ENCODE data around the gene SLX4IP.

SLX4IP gene

DNA sequence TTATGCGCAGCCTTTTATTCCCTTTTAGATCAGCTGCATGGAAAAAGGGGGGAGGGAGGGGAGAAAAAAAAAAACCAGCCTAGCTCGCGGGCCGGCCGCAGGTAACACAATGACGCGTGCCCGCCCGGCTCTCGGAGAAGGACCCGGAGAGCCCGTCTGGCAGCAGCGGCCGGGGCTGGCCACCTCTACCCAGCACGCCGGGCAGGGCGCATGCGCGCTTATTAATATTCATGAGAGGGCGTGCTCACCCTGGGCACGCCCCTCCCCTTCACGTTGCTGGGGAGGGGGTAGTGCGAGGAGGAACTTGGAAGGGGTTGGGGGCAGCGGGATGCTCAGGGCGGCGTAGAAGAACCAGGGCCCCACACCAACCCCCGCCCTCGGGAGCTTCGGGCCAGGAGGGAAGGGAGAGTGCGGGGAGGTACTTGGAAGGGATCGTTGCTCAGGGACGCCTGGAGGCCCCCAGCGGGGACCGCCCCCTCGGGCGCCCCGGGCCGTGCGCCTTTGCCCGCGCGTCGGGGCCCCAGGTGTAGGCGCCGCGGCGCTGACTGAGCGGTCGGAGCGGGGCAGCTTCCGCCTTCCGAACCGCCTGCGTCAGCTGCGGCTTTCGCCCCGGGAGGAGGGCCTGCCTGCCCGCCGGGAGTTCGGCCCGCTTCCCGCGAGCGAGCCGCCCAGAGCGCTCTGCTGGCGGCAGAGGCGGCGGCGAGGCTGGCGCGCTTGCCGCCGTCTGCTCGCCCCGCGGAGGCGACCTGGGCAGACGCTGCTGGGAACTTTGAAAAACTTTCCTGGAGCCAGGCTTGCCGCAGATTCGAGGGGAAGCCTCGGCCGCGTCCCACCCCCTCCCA lies 239.0 kb downstream of the SLX4IP start, which contains the start of gene JAG1 (continued):
- TF ChIP-seq, protein P1, sequence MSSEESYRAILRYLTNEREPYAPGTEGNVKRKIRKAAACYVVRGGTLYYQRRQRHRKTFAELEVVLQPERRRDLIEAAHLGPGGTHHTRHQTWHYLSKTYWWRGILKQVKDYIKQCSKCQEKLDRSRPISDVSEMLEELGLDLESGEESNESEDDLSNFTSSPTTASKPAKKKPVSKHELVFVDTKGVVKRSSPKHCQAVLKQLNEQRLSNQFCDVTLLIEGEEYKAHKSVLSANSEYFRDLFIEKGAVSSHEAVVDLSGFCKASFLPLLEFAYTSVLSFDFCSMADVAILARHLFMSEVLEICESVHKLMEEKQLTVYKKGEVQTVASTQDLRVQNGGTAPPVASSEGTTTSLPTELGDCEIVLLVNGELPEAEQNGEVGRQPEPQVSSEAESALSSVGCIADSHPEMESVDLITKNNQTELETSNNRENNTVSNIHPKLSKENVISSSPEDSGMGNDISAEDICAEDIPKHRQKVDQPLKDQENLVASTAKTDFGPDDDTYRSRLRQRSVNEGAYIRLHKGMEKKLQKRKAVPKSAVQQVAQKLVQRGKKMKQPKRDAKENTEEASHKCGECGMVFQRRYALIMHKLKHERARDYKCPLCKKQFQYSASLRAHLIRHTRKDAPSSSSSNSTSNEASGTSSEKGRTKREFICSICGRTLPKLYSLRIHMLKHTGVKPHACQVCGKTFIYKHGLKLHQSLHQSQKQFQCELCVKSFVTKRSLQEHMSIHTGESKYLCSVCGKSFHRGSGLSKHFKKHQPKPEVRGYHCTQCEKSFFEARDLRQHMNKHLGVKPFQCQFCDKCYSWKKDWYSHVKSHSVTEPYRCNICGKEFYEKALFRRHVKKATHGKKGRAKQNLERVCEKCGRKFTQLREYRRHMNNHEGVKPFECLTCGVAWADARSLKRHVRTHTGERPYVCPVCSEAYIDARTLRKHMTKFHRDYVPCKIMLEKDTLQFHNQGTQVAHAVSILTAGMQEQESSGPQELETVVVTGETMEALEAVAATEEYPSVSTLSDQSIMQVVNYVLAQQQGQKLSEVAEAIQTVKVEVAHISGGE (tag by site-specific recombination; conservative IDR thresholded peaks at IDR 0.05; ENCODE audit: low read depth) = peak; percentile 23; the same call in 1 of the 2 replicates
- TF ChIP-seq, protein P2, sequence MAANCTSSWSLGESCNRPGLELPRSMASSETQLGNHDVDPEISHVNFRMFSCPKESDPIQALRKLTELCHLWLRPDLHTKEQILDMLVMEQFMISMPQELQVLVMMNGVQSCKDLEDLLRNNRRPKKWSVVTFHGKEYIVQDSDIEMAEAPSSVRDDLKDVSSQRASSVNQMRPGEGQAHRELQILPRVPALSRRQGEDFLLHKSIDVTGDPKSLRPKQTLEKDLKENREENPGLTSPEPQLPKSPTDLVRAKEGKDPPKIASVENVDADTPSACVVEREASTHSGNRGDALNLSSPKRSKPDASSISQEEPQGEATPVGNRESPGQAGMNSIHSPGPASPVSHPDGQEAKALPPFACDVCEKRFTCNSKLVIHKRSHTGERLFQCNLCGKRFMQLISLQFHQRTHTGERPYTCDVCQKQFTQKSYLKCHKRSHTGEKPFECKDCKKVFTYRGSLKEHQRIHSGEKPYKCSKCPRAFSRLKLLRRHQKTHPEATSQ (tag by site-specific recombination; IDR thresholded peaks at IDR 0.05) = no peak
- TF ChIP-seq, protein P3, sequence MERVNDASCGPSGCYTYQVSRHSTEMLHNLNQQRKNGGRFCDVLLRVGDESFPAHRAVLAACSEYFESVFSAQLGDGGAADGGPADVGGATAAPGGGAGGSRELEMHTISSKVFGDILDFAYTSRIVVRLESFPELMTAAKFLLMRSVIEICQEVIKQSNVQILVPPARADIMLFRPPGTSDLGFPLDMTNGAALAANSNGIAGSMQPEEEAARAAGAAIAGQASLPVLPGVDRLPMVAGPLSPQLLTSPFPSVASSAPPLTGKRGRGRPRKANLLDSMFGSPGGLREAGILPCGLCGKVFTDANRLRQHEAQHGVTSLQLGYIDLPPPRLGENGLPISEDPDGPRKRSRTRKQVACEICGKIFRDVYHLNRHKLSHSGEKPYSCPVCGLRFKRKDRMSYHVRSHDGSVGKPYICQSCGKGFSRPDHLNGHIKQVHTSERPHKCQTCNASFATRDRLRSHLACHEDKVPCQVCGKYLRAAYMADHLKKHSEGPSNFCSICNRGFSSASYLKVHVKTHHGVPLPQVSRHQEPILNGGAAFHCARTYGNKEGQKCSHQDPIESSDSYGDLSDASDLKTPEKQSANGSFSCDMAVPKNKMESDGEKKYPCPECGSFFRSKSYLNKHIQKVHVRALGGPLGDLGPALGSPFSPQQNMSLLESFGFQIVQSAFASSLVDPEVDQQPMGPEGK (tag by site-specific recombination; IDR thresholded peaks at IDR 0.05) = peak; percentile 90
- TF ChIP-seq, protein P4, sequence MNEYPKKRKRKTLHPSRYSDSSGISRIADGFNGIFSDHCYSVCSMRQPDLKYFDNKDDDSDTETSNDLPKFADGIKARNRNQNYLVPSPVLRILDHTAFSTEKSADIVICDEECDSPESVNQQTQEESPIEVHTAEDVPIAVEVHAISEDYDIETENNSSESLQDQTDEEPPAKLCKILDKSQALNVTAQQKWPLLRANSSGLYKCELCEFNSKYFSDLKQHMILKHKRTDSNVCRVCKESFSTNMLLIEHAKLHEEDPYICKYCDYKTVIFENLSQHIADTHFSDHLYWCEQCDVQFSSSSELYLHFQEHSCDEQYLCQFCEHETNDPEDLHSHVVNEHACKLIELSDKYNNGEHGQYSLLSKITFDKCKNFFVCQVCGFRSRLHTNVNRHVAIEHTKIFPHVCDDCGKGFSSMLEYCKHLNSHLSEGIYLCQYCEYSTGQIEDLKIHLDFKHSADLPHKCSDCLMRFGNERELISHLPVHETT (tag by site-specific recombination; IDR thresholded peaks at IDR 0.05) = no peak
- TF ChIP-seq ZNF837 (tag by site-specific recombination; IDR thresholded peaks at IDR 0.05) (no peak), KLF16 (tag by site-specific recombination; IDR thresholded peaks at IDR 0.05) (no peak), GLIS2 (tag by site-specific recombination; IDR thresholded peaks at IDR 0.05) (peak; percentile 97), ZNF335 (tag by site-specific recombination; conservative IDR thresholded peaks at IDR 0.05) (peak; percentile 12), ZNF529 (tag by site-specific recombination; IDR thresholded peaks at IDR 0.05; ENCODE audit: insufficient replicate concordance) (no peak), ZBTB48 (tag by site-specific recombination; IDR thresholded peaks at IDR 0.05) (peak; percentile 80), ZNF138 (tag by site-specific recombination; IDR thresholded peaks at IDR 0.05; ENCODE audit: borderline replicate concordance) (no peak), ZBTB20 (tag by site-specific recombination; IDR thresholded peaks at IDR 0.05) (peak; percentile 91), GLIS1 (tag by site-specific recombination; IDR thresholded peaks at IDR 0.05) (peak; percentile 80), KLF8 (tag by site-specific recombination; IDR thresholded peaks at IDR 0.05) (peak; percentile 52; the same call in 1 of the 2 replicates), MZF1 (tag by site-specific recombination; IDR thresholded peaks at IDR 0.05; ENCODE audit: borderline replicate concordance) (0 out of 2 replicates have a peak, but pooled peaks have one; percentile 23), ZNF121 (tag by site-specific recombination; IDR thresholded peaks at IDR 0.05) (no peak), ZNF664 (tag by site-specific recombination; IDR thresholded peaks at IDR 0.05) (no peak), ZXDB (tag by site-specific recombination; IDR thresholded peaks at IDR 0.05) (no peak; the same call in 1 of the 2 replicates), ZNF701 (tag by site-specific recombination; IDR thresholded peaks at IDR 0.05) (no peak), ZNF341 (tag by site-specific recombination; IDR thresholded peaks at IDR 0.05; ENCODE audit: low read depth) (peak; percentile 93), IKZF3 (tag by site-specific recombination; IDR thresholded peaks at IDR 0.05) (peak; percentile 69), ZIC2 (tag by site-specific recombination; IDR thresholded peaks at IDR 0.05) (peak; percentile 59)
- TF ChIP-seq, protein P5, sequence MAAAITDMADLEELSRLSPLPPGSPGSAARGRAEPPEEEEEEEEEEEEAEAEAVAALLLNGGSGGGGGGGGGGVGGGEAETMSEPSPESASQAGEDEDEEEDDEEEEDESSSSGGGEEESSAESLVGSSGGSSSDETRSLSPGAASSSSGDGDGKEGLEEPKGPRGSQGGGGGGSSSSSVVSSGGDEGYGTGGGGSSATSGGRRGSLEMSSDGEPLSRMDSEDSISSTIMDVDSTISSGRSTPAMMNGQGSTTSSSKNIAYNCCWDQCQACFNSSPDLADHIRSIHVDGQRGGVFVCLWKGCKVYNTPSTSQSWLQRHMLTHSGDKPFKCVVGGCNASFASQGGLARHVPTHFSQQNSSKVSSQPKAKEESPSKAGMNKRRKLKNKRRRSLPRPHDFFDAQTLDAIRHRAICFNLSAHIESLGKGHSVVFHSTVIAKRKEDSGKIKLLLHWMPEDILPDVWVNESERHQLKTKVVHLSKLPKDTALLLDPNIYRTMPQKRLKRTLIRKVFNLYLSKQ (tag by site-specific recombination; IDR thresholded peaks at IDR 0.05; ENCODE audit: borderline replicate concordance) = no peak
- TF ChIP-seq, protein P6, sequence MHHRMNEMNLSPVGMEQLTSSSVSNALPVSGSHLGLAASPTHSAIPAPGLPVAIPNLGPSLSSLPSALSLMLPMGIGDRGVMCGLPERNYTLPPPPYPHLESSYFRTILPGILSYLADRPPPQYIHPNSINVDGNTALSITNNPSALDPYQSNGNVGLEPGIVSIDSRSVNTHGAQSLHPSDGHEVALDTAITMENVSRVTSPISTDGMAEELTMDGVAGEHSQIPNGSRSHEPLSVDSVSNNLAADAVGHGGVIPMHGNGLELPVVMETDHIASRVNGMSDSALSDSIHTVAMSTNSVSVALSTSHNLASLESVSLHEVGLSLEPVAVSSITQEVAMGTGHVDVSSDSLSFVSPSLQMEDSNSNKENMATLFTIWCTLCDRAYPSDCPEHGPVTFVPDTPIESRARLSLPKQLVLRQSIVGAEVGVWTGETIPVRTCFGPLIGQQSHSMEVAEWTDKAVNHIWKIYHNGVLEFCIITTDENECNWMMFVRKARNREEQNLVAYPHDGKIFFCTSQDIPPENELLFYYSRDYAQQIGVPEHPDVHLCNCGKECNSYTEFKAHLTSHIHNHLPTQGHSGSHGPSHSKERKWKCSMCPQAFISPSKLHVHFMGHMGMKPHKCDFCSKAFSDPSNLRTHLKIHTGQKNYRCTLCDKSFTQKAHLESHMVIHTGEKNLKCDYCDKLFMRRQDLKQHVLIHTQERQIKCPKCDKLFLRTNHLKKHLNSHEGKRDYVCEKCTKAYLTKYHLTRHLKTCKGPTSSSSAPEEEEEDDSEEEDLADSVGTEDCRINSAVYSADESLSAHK (tag by site-specific recombination; IDR thresholded peaks at IDR 0.05) = no peak
- TF ChIP-seq, protein P7, sequence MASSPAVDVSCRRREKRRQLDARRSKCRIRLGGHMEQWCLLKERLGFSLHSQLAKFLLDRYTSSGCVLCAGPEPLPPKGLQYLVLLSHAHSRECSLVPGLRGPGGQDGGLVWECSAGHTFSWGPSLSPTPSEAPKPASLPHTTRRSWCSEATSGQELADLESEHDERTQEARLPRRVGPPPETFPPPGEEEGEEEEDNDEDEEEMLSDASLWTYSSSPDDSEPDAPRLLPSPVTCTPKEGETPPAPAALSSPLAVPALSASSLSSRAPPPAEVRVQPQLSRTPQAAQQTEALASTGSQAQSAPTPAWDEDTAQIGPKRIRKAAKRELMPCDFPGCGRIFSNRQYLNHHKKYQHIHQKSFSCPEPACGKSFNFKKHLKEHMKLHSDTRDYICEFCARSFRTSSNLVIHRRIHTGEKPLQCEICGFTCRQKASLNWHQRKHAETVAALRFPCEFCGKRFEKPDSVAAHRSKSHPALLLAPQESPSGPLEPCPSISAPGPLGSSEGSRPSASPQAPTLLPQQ (tag by site-specific recombination; IDR thresholded peaks at IDR 0.05) = peak; percentile 89

All from HEK293 (cell line).